HS-5 (cell line): ENCODE measurements around the gene E4F1.
"Not testable (repeated sequence)": the region's sequence is repeated elsewhere in the genome, so short reads cannot be mapped to it uniquely, and the experiment has no call there.

Experiments
- DNase-seq: peaks from one replicate; pipeline ENCODE4 v3.0.0-alpha.2; 2012; ENCODE audit warnings: low read depth

The E4F1 gene

DNA sequence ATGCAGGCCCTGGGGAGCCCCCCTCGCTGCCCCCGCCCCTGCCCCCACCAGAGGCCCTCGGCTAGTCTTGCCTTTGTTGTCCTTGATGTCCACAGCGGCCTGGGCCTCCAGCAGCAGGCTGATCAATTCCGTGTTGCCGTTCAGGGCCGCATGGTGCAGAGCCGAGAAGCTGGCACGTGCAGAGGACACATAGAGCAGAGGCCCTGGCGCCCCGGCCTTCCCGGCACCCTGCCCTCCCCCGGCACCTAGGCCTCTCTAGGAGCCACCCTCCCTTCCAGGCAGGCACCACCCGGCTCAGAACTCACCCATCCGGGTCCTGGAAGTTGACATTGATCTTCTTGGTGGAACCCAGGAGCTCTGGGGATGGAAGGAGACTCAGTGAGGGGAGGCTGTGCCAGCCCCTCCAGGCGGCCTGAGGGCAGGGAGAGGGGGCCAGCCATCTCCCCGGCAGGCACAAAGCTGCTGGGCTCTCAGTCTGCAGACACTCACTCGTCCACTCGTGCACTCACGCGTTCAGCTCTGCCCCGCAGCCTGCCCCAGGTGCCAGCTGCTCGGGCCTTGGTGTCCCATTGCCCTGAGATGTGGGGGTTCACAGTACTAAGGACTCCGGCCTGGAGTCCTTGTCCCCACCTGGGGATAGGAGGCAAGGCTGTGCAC lies 33.3 kb upstream of the E4F1 start:
- no peak for DNase-seq

DNA sequence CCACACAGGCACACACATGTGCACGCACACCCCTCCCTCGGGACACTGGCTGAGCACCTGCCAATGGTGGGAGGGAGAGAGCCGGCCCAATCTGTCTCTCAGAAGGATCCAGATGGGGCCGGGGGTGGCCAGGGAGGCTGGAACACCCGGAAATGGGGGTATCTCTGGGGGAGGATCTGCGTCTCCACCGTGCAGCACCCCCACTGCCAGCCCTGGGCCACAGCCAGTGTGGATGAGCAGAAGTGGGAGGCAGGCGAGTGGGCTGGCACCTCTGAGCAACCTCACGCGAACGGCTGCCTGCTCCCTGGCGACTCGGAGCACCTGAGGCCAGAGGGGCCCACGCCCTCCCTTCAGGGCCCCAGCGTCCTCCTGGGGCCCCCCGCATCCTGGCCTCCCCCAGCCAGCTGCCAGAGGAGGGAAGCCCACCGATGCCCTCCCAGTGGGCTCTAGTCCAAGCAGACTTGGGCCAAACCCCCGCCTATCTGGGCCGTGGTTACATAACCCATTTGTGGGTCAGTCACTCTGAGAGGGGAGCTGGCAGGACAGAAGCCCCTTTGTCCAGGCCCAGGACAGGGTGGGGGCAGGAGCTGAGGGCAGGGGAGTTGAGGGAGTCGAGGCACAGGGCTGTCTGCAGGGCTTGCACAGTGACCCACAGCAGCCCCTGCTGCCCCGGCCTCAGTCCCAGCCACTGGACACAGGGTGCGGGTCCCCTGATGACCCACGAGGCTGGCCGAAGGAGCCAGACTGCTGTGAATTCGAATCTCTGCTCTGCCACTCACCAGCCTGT lies 32.5 kb upstream of the E4F1 start:
- no peak for DNase-seq

DNA sequence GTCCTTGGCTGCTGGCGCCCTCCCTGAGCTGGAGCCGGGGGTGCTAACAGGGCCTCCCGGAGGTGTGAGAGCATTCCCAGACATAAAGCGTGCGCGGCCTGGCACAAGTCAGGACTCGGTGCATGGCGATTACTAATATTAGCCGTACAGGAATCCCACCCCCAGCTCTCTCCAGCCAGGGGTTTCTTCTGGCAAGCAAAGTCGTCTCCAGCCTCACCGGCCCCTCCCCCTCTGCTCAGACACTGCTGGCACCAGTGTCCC lies 32.0 kb upstream of the E4F1 start:
- no peak for DNase-seq

DNA sequence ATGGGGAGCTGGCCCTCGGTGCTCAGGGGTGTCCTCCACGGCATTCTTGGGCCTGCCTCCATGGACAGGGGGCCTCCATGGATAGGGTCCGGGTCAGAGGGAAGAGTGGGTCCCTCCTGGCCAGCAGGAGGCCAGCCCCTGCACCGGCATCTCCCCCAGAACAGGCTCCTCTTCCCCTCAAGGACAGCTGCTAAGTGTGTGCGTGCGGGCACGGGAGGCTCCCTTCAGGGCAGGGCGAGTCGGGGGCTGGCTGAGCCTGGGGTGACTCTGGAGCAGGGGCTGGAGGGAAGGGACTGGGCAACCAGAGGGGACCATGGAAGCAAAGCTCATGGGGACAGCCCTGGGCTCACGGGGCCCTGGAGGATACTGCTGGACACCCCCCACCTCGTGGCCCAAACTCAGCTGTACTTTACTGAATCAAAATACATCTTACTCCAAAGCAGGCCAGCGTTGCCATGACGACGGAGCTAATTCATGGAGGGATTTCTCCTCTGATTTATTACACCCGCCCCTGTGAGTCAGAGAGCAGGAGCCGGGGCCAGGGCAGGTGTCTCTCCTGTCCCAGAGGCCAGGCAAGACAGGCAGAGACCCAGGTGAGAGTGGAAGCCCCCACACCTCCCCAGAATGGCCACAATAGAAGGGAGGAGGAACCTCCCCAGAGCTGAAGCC lies 29.1 kb upstream of the E4F1 start:
- no peak for DNase-seq

- no peak for DNase-seq
Observed at GRCh38 chr16:2194852-2195321, 28.5 kb upstream of the E4F1 start.

DNA sequence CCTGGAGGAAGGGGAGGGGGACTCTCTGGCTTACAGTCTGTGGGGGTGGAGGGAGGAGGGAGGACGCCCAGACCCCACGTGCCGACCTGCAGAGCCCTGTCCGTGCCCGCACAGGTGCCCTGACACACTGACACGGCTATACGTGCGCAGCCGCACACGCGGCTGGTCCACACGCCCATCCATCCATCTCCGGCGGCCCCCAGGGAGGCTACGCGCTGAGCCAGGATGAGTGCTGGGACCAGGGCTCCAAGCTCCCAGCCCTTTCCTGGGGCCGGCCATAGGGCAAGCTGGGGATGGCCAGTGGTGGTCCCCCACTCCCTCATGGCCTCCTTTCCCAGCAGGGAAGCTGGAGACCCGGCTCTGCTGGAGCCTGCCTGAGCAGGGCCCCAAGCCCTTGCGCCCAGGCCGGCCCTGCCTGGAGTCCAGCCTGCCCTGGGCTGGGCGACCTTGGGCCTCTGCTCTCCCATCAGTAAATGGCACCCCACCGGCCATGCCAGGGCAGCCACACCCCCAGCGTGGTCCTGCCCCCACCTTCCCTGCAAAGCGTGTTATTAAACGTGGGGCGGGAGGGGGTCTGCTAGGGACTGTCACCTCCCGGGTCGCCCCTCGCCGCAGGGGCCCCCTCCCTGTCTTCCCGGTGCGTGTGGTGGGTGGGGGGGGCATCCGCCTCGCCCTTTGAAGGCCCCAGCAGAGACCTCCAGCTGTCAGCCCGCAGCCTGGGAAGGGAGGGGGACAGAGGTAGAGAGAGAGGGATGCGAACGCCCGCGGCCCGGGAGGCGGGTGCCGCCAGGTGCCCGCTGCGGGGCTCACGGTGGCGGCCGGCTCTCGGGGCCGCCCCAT lies 27.8 kb upstream of the E4F1 start:
- DNase-seq, result no peak

- no peak for DNase-seq
Observed at GRCh38 chr16:2196162-2196980, 27.0 kb upstream of the E4F1 start, which contains the start of gene CASKIN1. CASKIN1 (minus strand) TSS chr16:2196605; CDS start chr16:2196432, 173 bp downstream.

DNA sequence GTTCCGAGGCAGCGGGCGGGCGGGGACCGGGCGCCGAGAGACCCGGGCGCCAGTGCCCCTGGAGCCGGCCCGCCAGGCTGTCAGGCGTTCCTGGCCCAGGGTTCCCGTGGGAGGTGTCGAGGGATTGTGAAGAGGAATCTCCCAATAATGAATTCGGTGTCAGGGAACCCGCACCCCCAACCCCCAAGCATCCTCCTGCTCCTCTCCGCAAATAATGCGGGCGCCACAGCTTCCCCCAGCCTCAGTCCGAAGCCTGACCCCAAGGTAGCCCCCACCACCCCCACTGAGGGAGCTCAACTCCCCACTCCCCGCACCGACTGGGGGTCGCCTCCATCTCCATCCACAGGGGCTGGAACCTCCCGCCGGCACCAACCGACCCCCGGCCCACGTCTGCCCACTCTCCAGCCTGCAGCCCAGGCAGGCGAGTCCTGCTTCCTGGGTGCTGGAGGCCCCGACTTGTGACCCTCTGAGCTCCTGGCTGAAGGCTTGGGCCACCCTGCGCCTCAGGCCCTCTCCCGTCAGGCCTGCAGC lies 26.3 kb upstream of the E4F1 start:
- no peak for DNase-seq

DNA sequence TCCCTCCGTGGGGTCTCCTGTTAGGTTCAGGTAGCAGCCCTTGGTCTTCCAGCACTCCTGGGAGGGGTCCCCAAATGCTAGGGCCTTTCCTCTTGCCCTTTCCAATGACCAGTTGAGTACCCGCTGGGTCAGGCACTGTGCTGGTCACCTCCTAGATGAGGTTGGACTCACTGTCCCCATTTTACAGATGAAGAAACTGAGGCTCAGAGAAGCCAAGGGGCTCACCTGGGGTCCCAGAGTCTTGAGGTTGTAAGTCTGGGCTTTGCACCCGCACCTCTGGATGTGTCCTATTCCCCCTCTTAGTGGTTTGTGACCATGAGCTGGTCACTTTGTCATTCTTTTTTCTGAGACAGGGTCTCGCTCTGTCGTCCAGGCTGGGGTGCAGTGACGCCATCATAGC lies 25.6 kb upstream of the E4F1 start:
- no peak for DNase-seq

- no peak for DNase-seq
Observed at GRCh38 chr16:2198283-2198682, 25.1 kb upstream of the E4F1 start.

DNA sequence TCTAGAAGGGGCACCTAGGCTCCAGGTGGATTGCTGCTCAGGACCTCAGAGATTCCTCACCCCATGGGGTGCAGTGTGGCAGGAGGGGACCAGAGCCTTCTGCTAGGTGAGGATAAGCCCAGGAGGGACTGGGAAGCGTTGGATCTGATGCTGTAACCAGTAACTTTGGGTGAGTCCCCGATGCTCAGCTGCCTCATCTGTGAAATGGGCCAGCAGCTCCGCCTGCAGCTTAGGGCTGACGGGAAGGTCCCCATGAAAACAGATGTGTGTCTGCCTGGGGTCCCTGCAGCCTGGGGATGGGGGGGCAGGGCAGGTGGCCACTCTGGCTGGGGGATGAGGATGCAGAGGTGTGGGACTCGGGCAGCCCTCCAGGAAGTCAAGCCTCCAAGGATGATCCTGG lies 24.3 kb upstream of the E4F1 start:
- DNase-seq, result no peak

DNA sequence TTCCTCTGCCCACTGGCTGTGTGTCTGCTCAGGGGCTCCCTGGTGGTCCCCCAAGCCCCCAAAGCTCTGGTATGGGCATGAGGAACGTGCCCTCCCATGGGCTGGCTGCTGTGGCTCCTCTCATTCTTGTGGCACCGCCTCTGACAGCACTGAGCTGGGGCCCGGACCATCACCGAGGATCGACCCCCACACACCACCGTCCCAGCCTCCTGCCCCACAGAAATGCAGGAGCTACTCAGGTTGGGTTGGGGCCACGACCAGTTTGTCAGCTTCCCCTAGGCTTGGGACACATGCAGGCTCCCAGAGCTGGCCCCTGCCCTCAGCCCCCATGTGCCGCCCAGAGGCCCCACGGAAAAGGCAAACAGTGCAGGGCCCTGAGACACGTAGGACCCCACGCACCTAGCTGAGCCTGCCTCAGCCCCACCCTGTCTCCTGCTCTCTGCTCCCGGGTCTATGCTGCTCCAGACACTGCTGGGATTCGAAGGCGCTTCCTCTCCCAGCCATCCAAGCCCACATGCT lies 23.7 kb upstream of the E4F1 start:
- no peak for DNase-seq

- DNase-seq, result no peak
Observed at GRCh38 chr16:2200313-2200712, 23.1 kb upstream of the E4F1 start.

GRCh38 chr16:2203119-2203688 lies 20.2 kb upstream of the E4F1 start:
- not testable (repeated sequence) for DNase-seq

- DNase-seq, result no peak
Observed at GRCh38 chr16:2204416-2205103, 18.8 kb upstream of the E4F1 start.

DNA sequence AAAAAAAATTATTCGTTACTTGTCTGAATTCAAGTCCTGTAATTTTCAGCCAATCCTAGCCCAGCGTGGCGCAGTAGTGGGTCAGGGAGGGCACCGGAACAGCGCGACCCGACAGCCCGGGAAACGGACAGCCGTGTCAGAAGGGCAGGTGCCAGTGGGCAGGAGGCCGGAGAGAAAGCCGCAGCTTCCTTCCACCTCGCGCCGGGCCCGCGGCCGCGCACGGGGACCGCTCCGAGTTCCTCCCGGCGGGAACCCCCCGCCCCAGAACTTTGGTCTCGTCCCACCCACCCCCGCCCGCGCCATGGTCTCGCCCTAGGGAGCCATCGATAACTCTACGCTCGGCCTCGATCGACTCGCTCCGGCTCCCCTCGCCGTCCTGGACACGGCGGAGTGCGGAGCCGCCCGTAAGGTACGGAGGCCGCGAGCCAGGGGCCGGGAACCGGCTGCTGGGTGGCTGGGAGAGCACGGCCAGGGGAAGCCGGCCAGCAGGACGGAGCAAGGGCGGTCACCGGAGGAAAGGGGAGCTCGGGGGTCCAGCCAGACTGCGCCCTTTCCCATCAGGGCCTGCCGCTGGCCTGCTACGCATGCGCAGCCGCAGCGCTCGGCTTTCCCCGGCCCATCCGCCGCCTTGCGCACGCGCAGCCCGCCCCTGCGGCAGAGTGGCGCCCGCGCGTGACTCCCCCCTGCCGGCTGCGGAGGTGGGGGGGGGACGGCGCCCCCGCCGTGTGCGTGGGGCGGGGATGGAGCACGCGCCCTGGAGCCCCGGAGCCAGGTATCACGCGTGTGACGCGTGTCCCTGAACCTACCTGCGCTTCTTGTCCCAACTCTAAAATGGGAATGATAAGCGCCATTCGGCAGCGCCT lies 18.1 kb upstream of the E4F1 start, which contains the start of gene MLST8:
TSS of gene MLST8 (plus strand) at position 351 of the 863 bp plus-strand sequence. CDS start 632 bp downstream, outside the sequence.
- DNase-seq, result peak; percentile 69

DNA sequence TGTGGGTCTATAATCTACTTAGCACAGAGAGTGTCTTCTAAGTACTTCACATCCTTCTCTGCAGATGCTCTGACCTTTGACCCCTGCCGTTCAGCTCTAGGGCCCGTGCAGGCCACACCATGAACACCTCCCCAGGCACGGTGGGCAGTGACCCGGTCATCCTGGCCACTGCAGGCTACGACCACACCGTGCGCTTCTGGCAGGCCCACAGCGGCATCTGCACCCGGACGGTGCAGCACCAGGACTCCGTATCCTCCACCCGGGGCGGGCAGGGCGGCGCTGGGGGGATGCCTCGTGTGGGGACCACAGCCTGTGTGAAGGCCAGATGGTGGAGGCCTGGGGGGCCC lies 17.5 kb upstream of the E4F1 start:
- DNase-seq, result no peak

- no peak for DNase-seq
Observed at GRCh38 chr16:2206420-2206779, 17.0 kb upstream of the E4F1 start.
